AG09309 (cell line): ENCODE results near the gene C2orf74.
"Not testable (repeated sequence)": the region's sequence is repeated elsewhere in the genome, so short reads cannot be mapped to it uniquely, and the experiment has no call there.

Source experiments
- DNase-seq: peaks from one replicate; pipeline ENCODE4 v3.0.0-alpha.2; 2010; ENCODE audit warnings: low read depth
- H3K4me3 ChIP-seq: 2 replicates; pipeline ENCODE4 v1.5.1; 2011; ENCODE audit warnings: mild to moderate bottlenecking, low read depth, low read length, moderate library complexity; ENCODE audit not compliant: control insufficient read depth
- CTCF ChIP-seq: IDR thresholded peaks from 2 replicates; pipeline ENCODE4 v1.5.1; 2011; ENCODE audit warnings: mild to moderate bottlenecking, low read depth, low read length, inconsistent platforms; ENCODE audit not compliant: insufficient read depth, control insufficient read depth; ENCODE audit errors: missing control alignments

The C2orf74 gene

DNA sequence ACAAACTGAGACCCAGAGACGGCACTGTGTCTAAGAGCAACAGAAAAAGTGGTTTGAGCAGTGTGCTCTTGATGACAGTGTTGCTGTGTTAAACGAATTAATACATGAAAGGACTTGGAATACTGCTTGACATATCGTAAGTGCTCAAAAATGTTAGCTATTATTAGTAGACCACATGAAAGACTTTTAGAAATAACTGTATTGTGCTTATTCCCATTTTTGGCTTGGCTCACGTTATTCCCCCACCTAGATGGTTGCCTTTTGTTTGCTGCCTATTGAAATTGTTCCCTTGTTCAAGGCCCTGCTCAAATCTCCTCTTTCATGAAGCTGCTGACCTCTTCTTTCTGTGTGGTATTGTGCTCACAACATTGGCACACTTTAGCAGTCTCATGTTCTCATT is 27.8 kb upstream of the C2orf74 start:
- H3K4me3 ChIP-seq: no peak overlapping the region
- DNase-seq: no peak
- no peak for TF ChIP-seq CTCF

DNA sequence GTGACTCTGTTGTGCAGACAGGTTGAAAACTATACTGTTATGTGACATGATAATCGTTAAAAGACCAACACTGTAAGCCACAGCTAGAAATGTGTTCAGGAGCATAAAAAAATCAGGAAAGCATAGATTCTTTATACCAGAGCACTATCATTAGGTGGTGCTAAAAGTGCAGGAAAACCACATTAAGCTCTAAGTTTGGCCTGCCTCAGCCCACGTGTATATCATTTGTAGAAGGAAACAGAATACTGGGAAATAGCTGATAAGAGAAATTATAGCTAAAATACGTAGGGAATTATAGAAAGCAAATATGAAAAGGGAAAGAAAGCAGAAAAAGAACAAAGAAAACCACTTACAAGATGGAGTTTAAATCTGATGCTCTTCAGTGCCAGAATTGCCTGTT is 26.5 kb upstream of the C2orf74 start:
- peak; percentile 24 for DNase-seq
- TF ChIP-seq CTCF: peak; percentile 49
- no peak overlapping the region for H3K4me3 ChIP-seq

GRCh38 chr2:61138859-61139258 is 23.1 kb upstream of the C2orf74 start:
- TF ChIP-seq CTCF: no peak
- no peak overlapping the region for H3K4me3 ChIP-seq
- no peak for DNase-seq

DNA sequence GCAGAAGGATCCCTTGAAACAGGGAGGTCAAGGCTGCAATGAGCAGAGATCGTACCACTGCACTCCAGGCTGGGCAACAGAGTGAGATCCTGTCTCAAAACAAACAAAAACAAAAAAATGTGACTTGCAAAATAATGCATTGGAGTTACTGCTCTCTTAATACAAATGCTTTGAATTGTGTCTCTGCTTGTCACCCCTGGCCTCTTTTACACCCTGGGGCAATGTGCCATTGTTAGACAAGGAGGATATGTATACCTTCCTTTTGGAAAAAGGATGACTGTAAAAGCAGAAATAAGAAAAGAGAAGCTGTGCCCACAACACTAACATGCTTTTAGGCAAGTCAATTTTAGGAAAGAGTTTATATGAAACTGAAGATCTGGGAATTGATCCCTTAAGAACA is 20.8 kb upstream of the C2orf74 start:
- no peak for DNase-seq
- H3K4me3 ChIP-seq: no peak overlapping the region
- TF ChIP-seq CTCF: no peak

DNA sequence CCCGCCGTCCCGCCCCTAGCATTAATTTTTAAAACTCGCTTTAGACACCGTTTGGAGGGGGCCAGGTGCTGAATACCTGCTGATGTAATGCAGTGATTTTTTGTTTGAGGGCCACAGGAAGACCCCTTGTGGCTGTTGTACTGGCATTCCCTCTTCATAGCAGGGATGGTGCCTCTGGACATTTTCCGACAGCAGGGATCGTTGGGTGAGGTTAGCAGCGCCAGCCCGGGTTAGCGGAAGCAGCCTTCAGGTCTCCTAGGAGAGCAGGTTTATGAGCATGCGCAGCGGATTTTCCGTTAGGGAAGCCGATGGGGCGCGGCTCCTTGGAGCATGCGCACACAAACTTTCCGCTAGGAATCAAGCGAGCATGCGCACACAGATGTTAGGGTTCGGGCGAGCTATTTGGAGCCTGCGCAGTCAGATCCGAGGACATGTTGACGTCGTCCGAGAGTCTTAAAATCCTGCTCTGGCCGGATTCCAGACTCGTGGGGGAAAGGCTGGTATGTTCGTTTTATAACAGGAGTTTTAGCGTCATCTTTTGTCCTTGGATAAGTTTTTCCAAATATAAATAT is 17.2 kb upstream of the C2orf74 start:
- peak overlapping the region; percentile 89 for H3K4me3 ChIP-seq
- no peak for TF ChIP-seq CTCF
- peak; percentile 88 for DNase-seq

DNA sequence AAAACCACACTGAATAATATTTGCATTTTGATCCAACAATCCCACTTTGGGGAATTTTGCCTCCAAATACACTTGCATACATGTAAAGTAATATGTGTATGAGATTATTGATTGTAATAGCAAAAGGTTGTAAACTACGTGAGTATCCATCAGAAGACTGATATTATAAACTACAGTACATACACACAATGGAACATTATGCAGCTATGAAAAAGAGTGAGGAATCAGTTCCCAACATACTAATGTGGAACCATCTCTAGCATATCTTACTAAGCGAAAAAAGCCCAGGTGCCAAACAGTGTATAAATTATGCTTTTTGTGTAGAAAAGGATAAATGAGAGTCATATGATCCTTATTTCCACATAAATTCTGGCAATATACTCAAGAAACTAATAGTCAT is 16.0 kb upstream of the C2orf74 start:
- no peak for DNase-seq
- H3K4me3 ChIP-seq: no peak overlapping the region
- no peak for TF ChIP-seq CTCF

GRCh38 chr2:61148091-61148490 is 13.9 kb upstream of the C2orf74 start:
- not testable (repeated sequence) for DNase-seq, H3K4me3 ChIP-seq
